GM12892 (cell line): ENCODE measurements around the gene ACADS. TPM values are rescaled to one million over a fixed set of nuclear protein-coding genes. Genes with fewer than 3 reads are reported as not detected.

ENCODE experiments used
- DNase-seq: peaks from one replicate; pipeline ENCODE4 v3.0.0; 2011; ENCODE audit not compliant: insufficient read length
- FAIRE-seq: peaks from 2 replicates; lab custom pipeline; 2011; peaks lifted over from hg19 to GRCh38; lab: Jason Lieb, UNC
- POLR2A ChIP-seq: IDR thresholded peaks from 2 replicates; pipeline ENCODE4 v1.6.1; 2011; ENCODE audit warnings: low read depth, low read length, control low read depth
- POLR2AphosphoS5 ChIP-seq: IDR thresholded peaks from 2 replicates; pipeline ENCODE4 v1.6.1; 2011; ENCODE audit warnings: low read depth, low read length, control low read depth
- TAF1 ChIP-seq: IDR thresholded peaks from 2 replicates; pipeline ENCODE4 v1.6.1; 2011; ENCODE audit warnings: low read depth, mild to moderate bottlenecking, control low read depth, low read length, borderline replicate concordance
- polyA plus RNA-seq: library from polyadenylated mRNA; unstranded; fragments of >200 nt; gene quantifications from one replicate; pipeline ENCODE4 v1.2.1, GENCODE V29; 2012; ENCODE audit warnings: missing spikeins, inconsistent platforms; ENCODE audit not compliant: missing spikeins

ACADS gene, protein sequence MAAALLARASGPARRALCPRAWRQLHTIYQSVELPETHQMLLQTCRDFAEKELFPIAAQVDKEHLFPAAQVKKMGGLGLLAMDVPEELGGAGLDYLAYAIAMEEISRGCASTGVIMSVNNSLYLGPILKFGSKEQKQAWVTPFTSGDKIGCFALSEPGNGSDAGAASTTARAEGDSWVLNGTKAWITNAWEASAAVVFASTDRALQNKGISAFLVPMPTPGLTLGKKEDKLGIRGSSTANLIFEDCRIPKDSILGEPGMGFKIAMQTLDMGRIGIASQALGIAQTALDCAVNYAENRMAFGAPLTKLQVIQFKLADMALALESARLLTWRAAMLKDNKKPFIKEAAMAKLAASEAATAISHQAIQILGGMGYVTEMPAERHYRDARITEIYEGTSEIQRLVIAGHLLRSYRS
- 5.3 TPM for polyA plus RNA-seq

DNA sequence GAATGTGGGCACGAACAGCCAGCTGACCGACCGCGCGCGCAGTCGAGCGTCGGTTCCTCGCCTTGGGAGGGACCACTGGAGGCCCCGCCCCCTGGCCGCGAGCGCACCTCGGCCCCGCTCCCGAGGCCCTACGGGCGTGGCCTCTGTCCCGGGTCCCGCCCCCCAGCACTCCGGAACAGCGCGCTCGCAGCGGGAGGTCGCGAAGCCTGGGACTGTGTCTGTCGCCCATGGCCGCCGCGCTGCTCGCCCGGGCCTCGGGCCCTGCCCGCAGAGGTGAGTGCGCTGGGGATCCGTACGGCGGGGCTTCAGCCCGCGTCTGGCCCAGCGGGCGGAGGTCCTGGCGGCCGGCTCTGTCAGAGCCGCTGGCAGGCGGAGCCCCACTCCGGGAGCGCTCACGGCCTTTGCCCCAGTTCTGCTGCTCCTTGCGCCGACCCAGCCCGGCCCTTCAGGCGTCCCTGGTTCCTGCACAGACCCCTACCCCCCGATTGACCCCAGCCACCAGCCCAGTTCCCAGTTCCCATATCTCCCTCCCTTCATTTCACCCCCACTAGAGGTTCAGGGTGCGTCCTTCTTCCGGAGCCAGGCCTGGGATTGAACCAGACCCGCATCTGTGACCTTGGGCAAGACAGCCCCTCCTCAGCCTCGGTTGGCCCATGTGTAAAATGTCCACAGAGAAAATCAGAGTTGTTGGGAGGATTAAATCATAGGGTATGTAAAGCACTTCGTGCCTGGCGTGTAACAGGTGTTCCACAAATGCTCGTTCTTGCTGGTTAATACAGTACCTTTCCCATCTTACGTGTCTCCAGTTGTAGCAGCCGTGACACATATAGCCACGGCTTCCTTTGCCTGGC is at the start of gene ACADS:
Gene ACADS, plus strand, starts transcription at position 168 of the 851 bp plus-strand sequence. Its CDS starts 60 bp downstream, at position 228.
- DNase-seq, result peak; percentile 99
- TF ChIP-seq POLR2AphosphoS5 (0 out of 2 replicates have a peak, but pooled peaks have one; percentile 27), TAF1 (no peak), POLR2A (peak; percentile 64; the same call in 1 of the 2 replicates)
- FAIRE-seq, result peak; percentile 97

DNA sequence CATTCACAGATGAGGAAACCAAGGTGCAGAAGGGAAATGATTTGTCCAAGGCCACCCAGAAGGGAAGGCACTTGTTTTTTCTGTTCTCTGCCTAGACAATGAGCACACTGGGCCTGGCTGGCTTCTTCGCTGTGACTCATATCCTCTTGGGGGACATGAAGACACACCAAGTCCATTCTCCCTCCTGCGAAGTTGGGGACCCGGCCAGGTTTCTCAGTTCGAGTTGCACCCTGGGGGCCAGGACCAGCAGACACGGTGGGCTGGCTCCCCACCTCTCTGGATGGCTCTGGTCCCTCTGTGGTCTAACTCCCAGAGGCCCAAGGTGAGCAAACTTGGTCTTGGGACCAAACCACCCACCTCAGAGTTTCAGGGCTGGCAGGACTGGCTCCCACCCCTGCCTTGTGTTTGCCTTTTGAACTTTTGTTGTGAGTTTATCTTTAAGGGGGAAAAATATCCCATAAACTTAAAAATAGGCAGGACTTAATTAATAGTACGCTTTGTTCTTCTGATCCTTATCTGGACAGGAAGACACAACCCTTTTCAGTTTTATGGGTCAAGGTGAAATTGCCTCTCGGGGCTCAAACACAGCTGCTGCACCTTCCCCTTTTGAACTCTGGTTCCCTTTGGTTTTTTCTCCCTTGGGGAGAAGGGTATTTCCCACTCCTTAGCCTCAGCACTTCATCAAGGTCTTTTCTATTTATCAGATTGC is 47.7 kb upstream of the ACADS start:
- no peak for TF ChIP-seq TAF1
- peak; percentile 49 for DNase-seq
- FAIRE-seq, result no peak

DNA sequence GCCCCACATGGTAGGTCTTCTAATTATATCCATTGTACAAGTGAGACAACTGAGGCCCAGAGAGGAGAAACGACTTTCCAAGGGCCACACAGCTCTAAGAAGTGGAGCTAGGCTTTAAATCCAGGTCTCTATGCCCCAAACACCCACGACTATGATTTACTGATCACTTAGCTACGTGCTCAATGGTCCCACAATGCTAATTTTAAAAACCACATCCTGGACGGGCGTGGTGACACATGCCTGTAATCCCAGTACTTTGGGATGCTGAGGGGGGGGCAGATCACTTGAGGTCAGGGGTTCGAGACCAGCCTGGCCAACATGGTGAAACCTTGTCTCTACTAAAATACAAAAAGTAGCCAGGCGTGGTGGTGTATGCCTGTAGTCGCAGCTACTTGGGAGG is 47.1 kb upstream of the ACADS start:
- TF ChIP-seq POLR2A (no peak), POLR2AphosphoS5 (no peak), TAF1 (no peak)
- DNase-seq (no peak), FAIRE-seq (no peak)

DNA sequence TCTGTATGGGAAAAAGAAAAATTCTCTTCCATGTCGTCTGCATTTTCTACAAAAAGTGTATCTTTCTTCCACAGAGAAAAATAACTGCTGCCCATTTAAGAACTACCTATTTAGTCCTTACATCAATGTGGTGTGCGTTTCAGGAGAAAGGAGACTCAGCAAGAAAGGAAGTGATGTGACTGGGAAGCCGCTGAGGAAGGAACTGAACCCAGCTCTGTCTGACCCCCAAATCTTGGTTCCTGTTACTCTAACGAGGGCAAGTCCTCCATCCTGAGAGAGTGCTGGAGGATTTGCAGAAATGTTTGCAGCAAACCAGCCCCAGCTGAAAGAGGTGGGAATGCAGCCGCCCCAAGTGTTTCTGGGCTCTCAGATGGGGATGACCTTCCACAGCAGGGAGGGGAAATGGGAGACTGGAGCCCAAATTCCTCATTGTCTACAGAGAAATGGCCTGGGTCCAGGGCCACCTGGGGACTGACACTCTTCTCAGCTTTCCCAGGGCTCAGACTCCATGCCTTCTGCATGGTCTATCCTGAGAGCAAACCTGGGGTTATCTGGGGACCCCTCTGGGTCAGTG is 45.4 kb upstream of the ACADS start:
- peak; percentile 78 for FAIRE-seq
- TF ChIP-seq POLR2AphosphoS5 (no peak), TAF1 (no peak), POLR2A (no peak)
- no peak for DNase-seq

DNA sequence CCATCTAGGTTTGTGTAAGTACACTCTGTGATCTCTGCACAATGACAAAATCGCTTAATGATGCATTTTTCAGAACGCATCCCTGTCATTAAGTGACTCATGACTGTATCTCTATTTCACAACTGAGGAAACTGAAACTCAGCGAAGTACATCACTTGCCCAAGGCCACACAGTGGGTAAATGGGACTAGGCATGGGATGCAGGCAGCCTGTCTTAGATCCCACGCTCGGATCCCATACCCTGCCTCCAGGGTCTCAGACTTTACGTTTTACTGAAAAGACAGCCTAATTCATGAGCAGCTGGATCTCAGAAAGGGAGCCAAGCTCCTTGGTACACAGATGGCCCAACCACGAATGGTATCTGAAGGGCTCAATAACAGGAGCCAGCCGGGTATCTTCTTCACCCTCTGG is 41.1 kb upstream of the ACADS start:
- TF ChIP-seq POLR2AphosphoS5 (no peak), TAF1 (no peak), POLR2A (no peak)
- peak; percentile 86 for FAIRE-seq
- no peak for DNase-seq

DNA sequence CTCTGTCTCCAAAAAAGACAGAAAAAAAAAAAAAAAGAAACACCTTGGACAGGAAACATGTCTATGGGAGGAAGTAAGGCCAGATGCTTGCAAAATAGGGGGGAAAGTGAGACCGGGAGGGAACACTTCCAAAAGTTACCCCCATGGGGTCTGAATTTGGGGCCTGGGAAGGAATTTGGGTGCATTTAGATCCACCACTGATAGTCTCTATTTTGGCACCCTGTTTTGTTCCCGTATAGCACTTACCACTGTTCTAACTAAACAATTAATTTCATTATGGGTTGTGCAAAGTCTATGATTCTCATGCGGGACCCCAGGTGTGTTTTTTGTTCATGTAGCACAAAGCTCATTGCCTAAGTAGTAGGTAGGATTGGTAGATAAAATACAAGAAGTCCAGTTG is 40.1 kb upstream of the ACADS start:
- FAIRE-seq, result no peak
- DNase-seq, result no peak
- TF ChIP-seq TAF1 (no peak), POLR2AphosphoS5 (no peak), POLR2A (no peak)

DNA sequence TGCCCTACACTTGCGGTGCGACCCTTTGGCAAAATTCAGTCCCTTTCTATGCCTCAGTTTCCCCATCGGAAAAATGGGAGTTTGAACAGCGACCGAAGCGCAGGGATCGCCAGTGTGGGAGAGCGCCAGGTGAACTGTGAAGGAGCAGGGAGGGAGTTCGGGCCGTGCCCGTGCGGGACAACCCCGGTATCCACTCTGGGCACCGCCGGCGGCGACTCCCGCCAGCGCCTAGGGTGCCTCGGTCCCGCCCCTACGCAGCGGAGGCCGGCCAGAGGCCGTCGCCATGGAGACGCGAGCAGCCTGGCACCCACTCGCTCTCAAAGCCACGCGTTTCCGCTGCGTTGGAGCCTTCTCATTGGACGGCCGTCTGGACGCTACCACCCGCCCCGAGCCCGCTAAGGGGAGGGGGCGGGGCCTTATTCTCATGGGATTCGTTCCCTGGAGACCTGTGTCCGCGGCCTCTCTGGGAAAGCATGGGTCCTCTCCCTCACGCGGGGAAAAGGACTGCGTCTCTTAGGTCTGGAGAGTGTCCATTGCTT is 39.4 kb upstream of the ACADS start:
- DNase-seq (peak; percentile 78), FAIRE-seq (peak; percentile 98)
- TF ChIP-seq POLR2A (peak; percentile 52; the same call in 1 of the 2 replicates), POLR2AphosphoS5 (no peak)

DNA sequence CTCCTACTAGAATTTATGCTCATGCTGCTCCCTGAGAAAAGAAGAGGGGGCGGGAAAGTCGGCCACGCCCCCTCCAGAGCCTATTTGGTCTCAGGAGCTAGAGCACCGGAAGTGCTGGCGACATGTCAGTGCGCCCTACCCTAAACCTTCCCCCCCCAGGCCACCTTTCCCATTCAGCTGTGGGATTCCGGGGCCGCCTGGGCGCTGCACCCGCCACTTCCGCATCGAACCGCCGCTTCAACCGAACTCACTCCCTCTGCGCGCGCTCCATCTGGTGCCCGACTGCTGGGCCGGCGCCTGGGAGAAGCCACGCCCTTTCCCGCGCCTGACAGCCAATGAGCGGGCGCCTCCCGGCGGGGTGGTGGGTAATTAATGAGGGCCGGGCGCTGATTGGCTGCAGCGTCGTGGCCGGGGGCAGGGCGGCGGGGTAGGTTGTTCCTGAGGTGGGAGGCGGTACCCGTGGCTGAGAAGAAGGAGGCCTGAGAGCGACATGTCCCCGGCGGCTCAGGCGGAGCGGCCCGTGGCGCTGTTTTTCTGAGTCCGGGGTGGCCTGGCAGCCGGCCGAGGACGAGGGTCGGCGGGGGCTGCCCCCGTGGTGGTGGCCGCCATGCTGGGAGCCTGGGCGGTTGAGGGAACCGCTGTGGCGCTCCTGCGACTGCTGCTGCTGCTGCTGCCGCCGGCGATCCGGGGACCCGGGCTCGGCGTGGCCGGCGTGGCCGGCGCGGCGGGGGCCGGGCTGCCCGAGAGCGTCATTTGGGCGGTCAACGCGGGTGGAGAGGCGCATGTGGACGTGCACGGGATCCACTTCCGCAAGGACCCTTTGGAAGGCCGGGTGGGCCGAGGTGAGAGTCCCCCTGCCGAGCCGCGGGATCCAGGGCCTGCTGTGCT is 38.7 kb upstream of the ACADS start, which contains the start of gene MLEC:
Gene MLEC, plus strand, starts transcription at position 460 of the 888 bp plus-strand sequence. Its CDS starts 148 bp downstream, at position 608.
- DNase-seq (peak; percentile 95), FAIRE-seq (no peak)
- TF ChIP-seq POLR2AphosphoS5 (0 out of 2 replicates have a peak, but pooled peaks have one; percentile 47), POLR2A (peak; percentile 83; the same call in 1 of the 2 replicates), TAF1 (peak; percentile 41; the same call in 1 of the 2 replicates)

DNA sequence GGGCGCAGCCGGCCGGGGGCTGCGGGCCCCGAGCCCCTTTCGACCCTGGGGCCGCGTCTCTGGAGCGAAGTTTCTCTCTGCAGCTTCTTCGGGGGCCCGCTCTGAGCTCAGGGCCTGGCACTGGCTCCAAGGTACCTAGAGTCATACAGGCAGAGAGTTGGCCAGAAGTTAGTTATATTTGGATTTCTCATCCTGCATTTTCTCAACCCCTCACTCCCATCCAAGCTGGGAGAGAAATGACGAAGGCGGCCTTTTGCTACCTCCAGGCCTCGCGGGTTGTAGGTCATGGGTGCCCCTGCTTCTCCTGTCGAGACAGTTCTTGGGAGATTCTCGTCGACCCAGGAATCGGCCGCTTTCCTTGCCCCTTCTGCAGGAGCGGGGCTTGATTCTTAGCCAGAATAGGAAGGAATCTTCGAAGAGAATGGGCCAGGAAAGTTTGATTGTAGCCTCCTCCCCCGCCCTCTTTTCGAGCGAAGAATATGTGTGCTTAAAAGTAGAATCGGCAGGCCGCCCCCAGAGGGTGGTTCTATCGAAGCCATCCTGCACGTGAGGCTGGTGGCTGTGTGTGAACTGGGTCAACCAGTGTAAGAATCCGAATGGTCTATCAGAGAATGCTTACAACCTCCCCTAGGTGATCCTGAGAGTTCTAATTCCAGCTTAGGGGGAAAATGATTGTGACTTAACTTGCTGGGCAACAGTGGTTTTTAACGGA is 37.9 kb upstream of the ACADS start:
- FAIRE-seq, result peak; percentile 74
- TF ChIP-seq POLR2A (no peak), POLR2AphosphoS5 (no peak), TAF1 (no peak)
- no peak for DNase-seq
